ENCODE results near the gene CACNA1D.

DNA sequence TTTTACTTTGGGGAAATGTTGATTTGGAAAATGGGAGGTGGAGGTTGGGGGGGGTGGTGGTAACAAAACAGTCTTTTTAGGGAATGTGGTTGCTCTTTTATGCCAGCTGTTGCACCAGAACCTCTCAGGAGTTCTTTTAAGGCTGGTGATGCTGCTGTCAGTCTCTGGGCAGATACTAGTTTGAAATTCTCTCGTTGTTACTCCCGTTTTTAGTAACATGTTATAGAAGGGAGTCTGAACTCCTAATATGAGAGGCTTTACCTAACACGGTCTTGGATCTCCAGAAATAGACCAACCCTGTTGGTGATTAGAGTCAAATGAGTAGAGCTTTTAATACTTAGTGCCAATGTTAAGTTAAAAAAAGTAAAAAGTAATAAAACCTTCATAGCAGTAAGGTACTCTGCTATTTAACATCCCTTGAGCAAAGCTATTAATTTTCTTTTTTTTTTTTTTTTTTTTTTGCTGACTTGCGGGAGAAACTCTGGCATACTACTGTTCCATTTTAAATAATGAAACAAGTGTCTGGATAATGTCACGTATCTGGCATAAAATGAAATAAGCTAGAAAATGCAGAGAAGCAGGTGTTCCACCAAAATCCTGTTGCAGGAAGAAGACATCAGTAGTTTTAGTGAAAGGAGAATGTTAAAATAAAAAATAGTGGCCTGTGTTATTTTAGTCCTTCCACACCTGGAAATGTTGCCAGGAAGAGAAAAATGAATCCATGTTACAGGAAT, 156.7 kb downstream of the CACNA1D start:
- TF ChIP-seq, protein P1, sequence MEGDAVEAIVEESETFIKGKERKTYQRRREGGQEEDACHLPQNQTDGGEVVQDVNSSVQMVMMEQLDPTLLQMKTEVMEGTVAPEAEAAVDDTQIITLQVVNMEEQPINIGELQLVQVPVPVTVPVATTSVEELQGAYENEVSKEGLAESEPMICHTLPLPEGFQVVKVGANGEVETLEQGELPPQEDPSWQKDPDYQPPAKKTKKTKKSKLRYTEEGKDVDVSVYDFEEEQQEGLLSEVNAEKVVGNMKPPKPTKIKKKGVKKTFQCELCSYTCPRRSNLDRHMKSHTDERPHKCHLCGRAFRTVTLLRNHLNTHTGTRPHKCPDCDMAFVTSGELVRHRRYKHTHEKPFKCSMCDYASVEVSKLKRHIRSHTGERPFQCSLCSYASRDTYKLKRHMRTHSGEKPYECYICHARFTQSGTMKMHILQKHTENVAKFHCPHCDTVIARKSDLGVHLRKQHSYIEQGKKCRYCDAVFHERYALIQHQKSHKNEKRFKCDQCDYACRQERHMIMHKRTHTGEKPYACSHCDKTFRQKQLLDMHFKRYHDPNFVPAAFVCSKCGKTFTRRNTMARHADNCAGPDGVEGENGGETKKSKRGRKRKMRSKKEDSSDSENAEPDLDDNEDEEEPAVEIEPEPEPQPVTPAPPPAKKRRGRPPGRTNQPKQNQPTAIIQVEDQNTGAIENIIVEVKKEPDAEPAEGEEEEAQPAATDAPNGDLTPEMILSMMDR (IDR thresholded peaks at IDR 0.05) = no peak
- TF ChIP-seq POLR2AphosphoS5 (IDR thresholded peaks at IDR 0.05) (no peak), POLR2A (IDR thresholded peaks at IDR 0.05) (no peak)
